NCI-H1694 treated with DMSO at 0.1 percent for 48 hours (cell line): ENCODE data around the gene OSTM1.
A peak's percentile ranks its signal among the peaks of the same experiment; 100 is the strongest.

Experiments used
- DNase-seq: peaks from one replicate; lab custom pipeline; 2025; lab: John Stamatoyannopoulos, UW

The OSTM1 gene

GRCh38 chr6:108102965-108103364 is 28.4 kb upstream of the OSTM1 start:
- peak; percentile 4 for DNase-seq

- DNase-seq, result no peak
Measured at GRCh38 chr6:108100003-108100402, 25.5 kb upstream of the OSTM1 start.

GRCh38 chr6:108097882-108098281 is 23.3 kb upstream of the OSTM1 start:
- no peak for DNase-seq

- DNase-seq, result no peak
Measured at GRCh38 chr6:108093781-108094300, 19.3 kb upstream of the OSTM1 start.

- DNase-seq, result no peak
Measured at GRCh38 chr6:108091288-108091687, 16.7 kb upstream of the OSTM1 start.

- no peak for DNase-seq
Measured at GRCh38 chr6:108083349-108083748, 8.8 kb upstream of the OSTM1 start.

- DNase-seq, result no peak
Measured at GRCh38 chr6:108082539-108082938, 8.0 kb upstream of the OSTM1 start.

- no peak for DNase-seq
Measured at GRCh38 chr6:108080010-108080780, 5.7 kb upstream of the OSTM1 start.

GRCh38 chr6:108078191-108078590 is 3.6 kb upstream of the OSTM1 start:
- no peak for DNase-seq

- no peak for DNase-seq
Measured at GRCh38 chr6:108074057-108074358, 533 bp downstream of the OSTM1 start.

GRCh38 chr6:108071736-108072276 is 2.7 kb downstream of the OSTM1 start:
- DNase-seq, result no peak

- DNase-seq, result no peak
Measured at GRCh38 chr6:108068618-108069017, 5.9 kb downstream of the OSTM1 start.

- DNase-seq, result no peak
Measured at GRCh38 chr6:108068182-108068581, 6.4 kb downstream of the OSTM1 start.

- no peak for DNase-seq
Measured at GRCh38 chr6:108052706-108053105, 21.8 kb downstream of the OSTM1 start.

- DNase-seq, result no peak
Measured at GRCh38 chr6:108051481-108051880, 23.1 kb downstream of the OSTM1 start.

- DNase-seq, result no peak
Measured at GRCh38 chr6:108039681-108040080, 34.9 kb downstream of the OSTM1 start.

- DNase-seq, result no peak
Measured at GRCh38 chr6:108036884-108037283, 37.7 kb downstream of the OSTM1 start.

GRCh38 chr6:108031968-108032367 is 42.6 kb downstream of the OSTM1 start:
- no peak for DNase-seq

GRCh38 chr6:108030211-108030610 is 44.3 kb downstream of the OSTM1 start:
- peak; percentile 31 for DNase-seq

GRCh38 chr6:108029226-108029921 is 45.2 kb downstream of the OSTM1 start:
- DNase-seq, result peak; percentile 48

- DNase-seq, result no peak
Measured at GRCh38 chr6:108027594-108027993, 46.9 kb downstream of the OSTM1 start.

GRCh38 chr6:108027056-108027455 is 47.5 kb downstream of the OSTM1 start:
- peak; percentile 7 for DNase-seq

GRCh38 chr6:108024427-108025073 is 50.0 kb downstream of the OSTM1 start:
- DNase-seq, result no peak
